Body of pancreas (tissue), 4 donors: ENCODE results near the gene SH3TC1.

Experiments used
- POLR2A ChIP-seq, 3 donors: fragments of 450-650 bp; IDR thresholded peaks; one replicate each; pipeline ENCODE4 v1.6.1; 2016; ENCODE audit warnings: antibody characterized with exemption in 3 of 3, mild to moderate bottlenecking in 2 of 3
- TF ChIP-seq, protein P1 (sequence below), 7 experiments: fragments of 450-650 bp in 4 of 7; fragments of 200-600 bp in 3 of 7; sonication (generic) in 3 of 7; IDR thresholded peaks; one replicate each; pipeline ENCODE4 v1.5.1; 2016 to 2019; ENCODE audit warnings: antibody characterized with exemption in 7 of 7

- TF ChIP-seq, protein P1, sequence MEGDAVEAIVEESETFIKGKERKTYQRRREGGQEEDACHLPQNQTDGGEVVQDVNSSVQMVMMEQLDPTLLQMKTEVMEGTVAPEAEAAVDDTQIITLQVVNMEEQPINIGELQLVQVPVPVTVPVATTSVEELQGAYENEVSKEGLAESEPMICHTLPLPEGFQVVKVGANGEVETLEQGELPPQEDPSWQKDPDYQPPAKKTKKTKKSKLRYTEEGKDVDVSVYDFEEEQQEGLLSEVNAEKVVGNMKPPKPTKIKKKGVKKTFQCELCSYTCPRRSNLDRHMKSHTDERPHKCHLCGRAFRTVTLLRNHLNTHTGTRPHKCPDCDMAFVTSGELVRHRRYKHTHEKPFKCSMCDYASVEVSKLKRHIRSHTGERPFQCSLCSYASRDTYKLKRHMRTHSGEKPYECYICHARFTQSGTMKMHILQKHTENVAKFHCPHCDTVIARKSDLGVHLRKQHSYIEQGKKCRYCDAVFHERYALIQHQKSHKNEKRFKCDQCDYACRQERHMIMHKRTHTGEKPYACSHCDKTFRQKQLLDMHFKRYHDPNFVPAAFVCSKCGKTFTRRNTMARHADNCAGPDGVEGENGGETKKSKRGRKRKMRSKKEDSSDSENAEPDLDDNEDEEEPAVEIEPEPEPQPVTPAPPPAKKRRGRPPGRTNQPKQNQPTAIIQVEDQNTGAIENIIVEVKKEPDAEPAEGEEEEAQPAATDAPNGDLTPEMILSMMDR (IDR thresholded peaks at IDR 0.05) = no peak
- TF ChIP-seq POLR2A (IDR thresholded peaks at IDR 0.05) = no peak
Observed at GRCh38 chr4:8273450-8273849, 74.4 kb downstream of the SH3TC1 start.
